ENCODE data around the gene FOXD4L3.
"Not testable (repeated sequence)": the region's sequence is repeated elsewhere in the genome, so short reads cannot be mapped to it uniquely, and the experiment has no call there.

GRCh38 chr9:68343242-68343641 is 40.6 kb downstream of the FOXD4L3 start:
- not testable (repeated sequence) for TF ChIP-seq FOXJ3 (CRISPR knock-in tag; IDR thresholded peaks at IDR 0.05; ENCODE audit: borderline replicate concordance); CTCF (CRISPR knock-in tag; IDR thresholded peaks at IDR 0.05); KLF9 (CRISPR knock-in tag; IDR thresholded peaks at IDR 0.05; ENCODE audit: low read depth); ZNF292 (CRISPR knock-in tag; IDR thresholded peaks at IDR 0.05; ENCODE audit: borderline replicate concordance, low read depth); ZSCAN30 (CRISPR knock-in tag; IDR thresholded peaks at IDR 0.05)
